GM12878 (cell line): Measurements from ENCODE around the gene CSF1. TPM values are rescaled to one million over a fixed set of nuclear protein-coding genes. Genes with fewer than 3 reads are reported as not detected.

ENCODE experiments used
- ATAC-seq: fragments of 200-7000 bp; cut with Tn5 transposase; 3 replicates; pipeline ENCODE4 v1.9.1; 2020; ENCODE audit warnings: mild to moderate bottlenecking, moderate library complexity
- BruUV-seq: library from RNA; stranded (reverse); fragments of 400-500 nt; replicated peaks from 2 replicates; lab custom pipeline; 2021; lab: Mats Ljungman, UMichigan
- CTCF ChIA-PET: fragments of 300-600 bp; sonication (Branson Sonifier 250); formaldehyde crosslinking; extraction: SDS; loops from one replicate; lab custom pipeline; 2021; ENCODE audit warnings: inconsistent platforms; lab: Yijun Ruan, JAX
- POLR2A ChIA-PET: fragments of 350-600 bp; formaldehyde crosslinking; extraction: SDS; loops from one replicate; lab custom pipeline; 2021; ENCODE audit warnings: inconsistent platforms; lab: Charles Lee
- RAD21 ChIA-PET: fragments of 300-600 bp; sonication (Branson Sonifier 250); formaldehyde crosslinking; loops from one replicate; lab custom pipeline; 2023; ENCODE audit warnings: antibody characterized with exemption; ENCODE audit not compliant: unreplicated experiment; lab: Charles Lee
- SMC1A ChIA-PET: fragments of 300-600 bp; sonication (Branson Sonifier 250); formaldehyde crosslinking; loops from one replicate; lab custom pipeline; 2023; ENCODE audit not compliant: unreplicated experiment, uncharacterized antibody; lab: Charles Lee
- DNase-seq: peaks from one replicate; pipeline ENCODE4 v3.0.0-alpha.2; 2011; ENCODE audit warnings: low read depth, low spot score
- FAIRE-seq: peaks from 3 replicates; lab custom pipeline; 2011; peaks lifted over from hg19 to GRCh38; lab: Jason Lieb, UNC
- H2AFZ ChIP-seq: 2 replicates; pipeline ENCODE4 v1.6.0; 2011; ENCODE audit warnings: low read depth, low read length, control low read depth; ENCODE audit not compliant: control insufficient read depth
- H3K27ac ChIP-seq: 2 replicates; pipeline ENCODE4 v1.5.1; 2011; ENCODE audit warnings: control low read depth; ENCODE audit not compliant: control insufficient read depth, insufficient read depth
- H3K27me3 ChIP-seq, 2 experiments: replicated peaks in 1 of 2; 2 replicates each; pipeline versions ENCODE4 v1.6.0 to v1.6.1; 2011; ENCODE audit warnings: low read length in 1 of 2; ENCODE audit not compliant: control insufficient read depth in 2 of 2, insufficient read depth in 2 of 2
- H3K36me3 ChIP-seq, 2 experiments: 2 replicates each; pipeline ENCODE4 v1.5.1; 2011; ENCODE audit warnings: low read length in 1 of 2; ENCODE audit not compliant: control insufficient read depth in 2 of 2, insufficient read depth in 2 of 2
- H3K4me1 ChIP-seq: 2 replicates; pipeline ENCODE4 v1.6.1; 2011; ENCODE audit warnings: mild to moderate bottlenecking, low read length, moderate library complexity, mixed read lengths; ENCODE audit not compliant: control insufficient read depth, insufficient read depth
- H3K4me2 ChIP-seq: 2 replicates; pipeline ENCODE4 v1.6.0; 2011; ENCODE audit warnings: control low read depth; ENCODE audit not compliant: control insufficient read depth, insufficient read depth
- H3K4me3 ChIP-seq: fragments of 200-600 bp; sonication (generic); 2 replicates; pipeline ENCODE4 v1.5.1; 2016
- H3K79me2 ChIP-seq: 2 replicates; pipeline ENCODE4 v1.6.0; 2011; ENCODE audit warnings: low read length; ENCODE audit not compliant: control insufficient read depth, insufficient read depth
- H3K9ac ChIP-seq: 2 replicates; pipeline ENCODE4 v1.8.0; 2011; ENCODE audit warnings: low read length, control low read depth, mixed read lengths; ENCODE audit not compliant: control insufficient read depth, insufficient read depth
- H3K9me3 ChIP-seq: replicated peaks from 3 replicates; pipeline ENCODE4 v1.5.1; 2011; ENCODE audit warnings: mild to moderate bottlenecking, low read length; ENCODE audit not compliant: control insufficient read depth, insufficient read depth
- H4K20me1 ChIP-seq: 2 replicates; pipeline ENCODE4 v1.6.0; 2011; ENCODE audit not compliant: control insufficient read depth, insufficient read depth
- ATF7 ChIP-seq: fragments of 450-650 bp; IDR thresholded peaks from 2 replicates; pipeline ENCODE4 v1.6.1; 2016; ENCODE audit warnings: low read depth, mild to moderate bottlenecking
- ESRRA ChIP-seq: IDR thresholded peaks from 2 replicates; pipeline ENCODE4 v1.6.1; 2012; ENCODE audit warnings: mild to moderate bottlenecking, low read length, improper control_type of control experiment
- FOXK2 ChIP-seq: fragments of 450-650 bp; IDR thresholded peaks from 2 replicates; pipeline ENCODE4 v1.6.1; 2017; ENCODE audit warnings: mild to moderate bottlenecking, moderate library complexity
- NR2C1 ChIP-seq: fragments of 450-650 bp; IDR thresholded peaks from 2 replicates; pipeline ENCODE4 v1.6.1; 2017; ENCODE audit warnings: antibody characterized with exemption, mild to moderate bottlenecking, moderate library complexity
- NR2C2 ChIP-seq: IDR thresholded peaks from 2 replicates; pipeline ENCODE4 v1.6.1; 2011; ENCODE audit warnings: borderline replicate concordance, low read depth; ENCODE audit not compliant: control insufficient read depth, insufficient read length
- PML ChIP-seq: IDR thresholded peaks from 2 replicates; pipeline ENCODE4 v1.6.1; 2012; ENCODE audit warnings: low read length, inconsistent platforms
- POLR2A ChIP-seq: IDR thresholded peaks from 2 replicates; pipeline ENCODE4 v1.6.1; 2011; ENCODE audit warnings: low read depth, mild to moderate bottlenecking, low read length
- POLR2AphosphoS5 ChIP-seq: IDR thresholded peaks from 2 replicates; pipeline ENCODE4 v1.6.1; 2011; ENCODE audit warnings: mild to moderate bottlenecking, low read length, inconsistent platforms
- SMAD1 ChIP-seq: fragments of 450-650 bp; IDR thresholded peaks from 2 replicates; pipeline ENCODE4 v1.6.1; 2018; ENCODE audit warnings: mild to moderate bottlenecking, low read depth; ENCODE audit not compliant: partially characterized antibody
- TBL1XR1 ChIP-seq: IDR thresholded peaks from 2 replicates; pipeline ENCODE4 v1.6.1; 2012; ENCODE audit warnings: low read depth, low read length, improper control_type of control experiment
- TCF3 ChIP-seq: IDR thresholded peaks from 2 replicates; pipeline ENCODE4 v1.6.1; 2012; ENCODE audit warnings: low read depth, mild to moderate bottlenecking, low read length, borderline replicate concordance; ENCODE audit not compliant: insufficient read depth
- TCF7 ChIP-seq: IDR thresholded peaks from 2 replicates; pipeline ENCODE4 v1.6.1; 2014; ENCODE audit warnings: antibody characterized with exemption, borderline replicate concordance
- ZNF24 ChIP-seq: fragments of 450-650 bp; IDR thresholded peaks from 2 replicates; pipeline ENCODE4 v1.6.1; 2017; ENCODE audit warnings: antibody characterized with exemption, mild to moderate bottlenecking
- ZSCAN29 ChIP-seq: fragments of 450-650 bp; IDR thresholded peaks from 2 replicates; pipeline ENCODE4 v1.6.1; 2017; ENCODE audit warnings: mild to moderate bottlenecking, moderate library complexity
- WGBS: methylation state at CpG from one replicate; pipeline ENCODE4 v1.1.6; 2016; ENCODE audit warnings: low lambda C conversion rate; ENCODE audit not compliant: insufficient replicate concordance, insufficient coverage; ENCODE audit errors: missing lambda C conversion rate; 5-methylcytosine and 5-hydroxymethylcytosine counted together
- in situ Hi-C: fragments of 300-500 bp; cut with MboI; formaldehyde crosslinking; loops from 9 replicates; pipeline ENCODE4 v1.14.3; 2018; ENCODE audit warnings: mixed read lengths
- intact Hi-C: fragments of 100-400 bp; cut with micrococcal nuclease; formaldehyde crosslinking; loops from one replicate; pipeline ENCODE4 v1.14.2; 2022; ENCODE audit not compliant: unreplicated experiment
- polyA plus RNA-seq, 11 experiments: library from polyadenylated mRNA; depleted of rRNA in 4 of 11; unstranded in 6 of 11; stranded (reverse) in 5 of 11; fragments of >200 nt; fragmentation: Nextera tagmentation in 4 of 11; fragmentation: Illumina TruSeq in 1 of 11; extraction: Ambion mirVana in 4 of 11; extraction: Trizol in 1 of 11; gene quantifications; 1 replicate in 1 of 11; 2 replicates in 10 of 11; pipeline versions ENCODE4 v1.2.1 to v1.2.3, GENCODE V29; 2011 to 2016; ENCODE audit warnings: inconsistent platforms in 2 of 11, missing spikeins in 2 of 11, low read depth in 1 of 11
- total RNA-seq, 4 experiments: library from RNA; depleted of rRNA in 3 of 4; stranded (reverse); fragments of >200 nt in 3 of 4; fragmentation: Illumina TruSeq in 1 of 4; extraction: Trizol in 1 of 4; gene quantifications; 2 replicates each; pipeline versions ENCODE4 v1.2.1 to v1.2.3, GENCODE V29; 2013 to 2021
- TF ChIP-seq, protein P1 (sequence below): IDR thresholded peaks from 2 replicates; pipeline ENCODE4 v1.6.1; 2012; ENCODE audit warnings: low read depth, low read length, improper control_type of control experiment
- TF ChIP-seq, protein P2 (sequence below): fragments of 450-650 bp; IDR thresholded peaks from 2 replicates; pipeline ENCODE4 v1.6.1; 2017; ENCODE audit warnings: mild to moderate bottlenecking, low read depth, inconsistent platforms; ENCODE audit not compliant: poor library complexity, severe bottlenecking
- TF ChIP-seq, protein P3 (sequence below): fragments of 450-650 bp; IDR thresholded peaks from 2 replicates; pipeline ENCODE4 v1.6.1; 2017; ENCODE audit warnings: borderline replicate concordance

The CSF1 gene
- total and polyA plus RNA-seq, 10 of the 15 experiments (the other 5 are each of a cell fraction or from before 2014, with no cell fraction given) = 1.2 to 32.4 (median 13.0) TPM

DNA sequence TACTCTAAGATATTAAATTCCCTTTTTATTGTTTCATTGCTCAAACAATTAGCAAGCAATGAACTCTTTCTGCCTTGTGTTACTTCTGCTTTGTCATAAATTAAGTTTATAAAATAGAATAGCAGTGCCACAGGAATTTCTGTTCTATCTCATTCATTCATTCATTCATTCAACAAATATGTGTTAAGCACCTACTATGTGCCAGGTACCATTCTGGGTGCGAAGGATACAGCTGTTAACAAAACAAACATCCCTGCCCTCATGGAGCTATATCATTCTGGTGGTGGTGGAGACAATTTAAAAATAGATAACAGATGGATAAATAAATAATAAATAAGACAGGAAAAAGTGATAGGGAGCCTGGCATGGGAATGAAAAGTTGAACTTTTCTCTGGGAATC is 39.4 kb downstream of the CSF1 start:
- no peak for FAIRE-seq
- CTCF ChIA-PET = no interaction called here
- TF ChIP-seq TBL1XR1 (no peak), ZNF24 (no peak), FOXK2 (no peak), POLR2A (no peak), NR2C1 (no peak)
- POLR2A ChIA-PET = no interaction called here
- SMC1A ChIA-PET = no interaction called here
- no TSS peak for BruUV-seq
- no peak overlapping the region for H2AFZ ChIP-seq
- no peaks in the 10 kb centered on the region for H3K9me3 ChIP-seq
- WGBS = 41% methylated on average over 1 of the region's 1 CpG
- H4K20me1 ChIP-seq = no peaks in the 10 kb centered on the region
- RAD21 ChIA-PET = no interaction called here
- H3K36me3 ChIP-seq = no peaks in the 10 kb centered on the region
- no peak overlapping the region for H3K27ac ChIP-seq
- no peak overlapping the region for H3K9ac ChIP-seq
- no peak for DNase-seq
- in situ Hi-C loops = no loop called here
- no peak overlapping the region for H3K4me2 ChIP-seq
- no peak for ATAC-seq
- intact Hi-C loops = no loop called here
- H3K27me3 ChIP-seq = no peaks in the 10 kb centered on the region
- H3K4me1 ChIP-seq = no peaks in the 10 kb centered on the region
- H3K4me3 ChIP-seq = no peak overlapping the region
- H3K79me2 ChIP-seq = no peaks in the 10 kb centered on the region

DNA sequence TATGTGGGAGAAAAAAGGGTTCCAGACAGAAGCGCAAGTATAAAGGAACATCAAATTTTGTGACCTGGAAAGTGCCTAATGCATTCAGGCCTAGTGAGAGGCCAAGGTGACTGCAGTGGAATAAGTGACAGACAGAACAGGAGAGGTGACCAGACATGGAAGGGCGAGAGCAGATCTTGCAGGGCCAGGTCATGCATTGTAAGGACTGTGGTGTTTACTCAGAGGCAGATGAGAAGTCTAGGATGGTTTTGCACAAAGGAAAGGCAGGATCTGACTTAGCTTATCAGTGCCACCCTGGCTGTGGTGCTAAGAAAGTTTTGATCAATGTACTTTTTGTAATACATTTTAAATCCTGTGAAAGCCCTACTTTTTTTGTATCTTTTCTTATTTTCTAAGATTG is 39.9 kb downstream of the CSF1 start:
- ChIA-PET RAD21 (no interaction called here), POLR2A (no interaction called here), CTCF (no interaction called here), SMC1A (no interaction called here)
- Histone ChIP-seq H3K4me3 (no peak overlapping the region), H3K36me3 (no peaks in the 10 kb centered on the region), H3K27me3 (no peaks in the 10 kb centered on the region), H2AFZ (no peak overlapping the region), H3K4me1 (no peaks in the 10 kb centered on the region), H3K4me2 (no peak overlapping the region), H3K9me3 (no peaks in the 10 kb centered on the region), H3K79me2 (no peaks in the 10 kb centered on the region), H4K20me1 (no peaks in the 10 kb centered on the region), H3K27ac (no peak overlapping the region), H3K9ac (no peak overlapping the region)
- 31% methylated on average over 2 of the region's 2 CpGs for WGBS
- intact Hi-C loops = no loop called here
- in situ Hi-C loops = no loop called here
- ATAC-seq = no peak
- DNase-seq = no peak
- BruUV-seq = no TSS peak
- no peak for FAIRE-seq
- TF ChIP-seq TCF7 (no peak), ATF7 (no peak), ZSCAN29 (no peak), SMAD1 (no peak), ESRRA (no peak), PML (no peak), POLR2AphosphoS5 (no peak), TCF3 (no peak), NR2C2 (no peak)
- TF ChIP-seq, protein P1, sequence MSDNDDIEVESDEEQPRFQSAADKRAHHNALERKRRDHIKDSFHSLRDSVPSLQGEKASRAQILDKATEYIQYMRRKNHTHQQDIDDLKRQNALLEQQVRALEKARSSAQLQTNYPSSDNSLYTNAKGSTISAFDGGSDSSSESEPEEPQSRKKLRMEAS = no peak
- TF ChIP-seq, protein P2, sequence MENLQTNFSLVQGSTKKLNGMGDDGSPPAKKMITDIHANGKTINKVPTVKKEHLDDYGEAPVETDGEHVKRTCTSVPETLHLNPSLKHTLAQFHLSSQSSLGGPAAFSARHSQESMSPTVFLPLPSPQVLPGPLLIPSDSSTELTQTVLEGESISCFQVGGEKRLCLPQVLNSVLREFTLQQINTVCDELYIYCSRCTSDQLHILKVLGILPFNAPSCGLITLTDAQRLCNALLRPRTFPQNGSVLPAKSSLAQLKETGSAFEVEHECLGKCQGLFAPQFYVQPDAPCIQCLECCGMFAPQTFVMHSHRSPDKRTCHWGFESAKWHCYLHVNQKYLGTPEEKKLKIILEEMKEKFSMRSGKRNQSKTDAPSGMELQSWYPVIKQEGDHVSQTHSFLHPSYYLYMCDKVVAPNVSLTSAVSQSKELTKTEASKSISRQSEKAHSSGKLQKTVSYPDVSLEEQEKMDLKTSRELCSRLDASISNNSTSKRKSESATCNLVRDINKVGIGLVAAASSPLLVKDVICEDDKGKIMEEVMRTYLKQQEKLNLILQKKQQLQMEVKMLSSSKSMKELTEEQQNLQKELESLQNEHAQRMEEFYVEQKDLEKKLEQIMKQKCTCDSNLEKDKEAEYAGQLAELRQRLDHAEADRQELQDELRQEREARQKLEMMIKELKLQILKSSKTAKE = no peak
- TF ChIP-seq, protein P3, sequence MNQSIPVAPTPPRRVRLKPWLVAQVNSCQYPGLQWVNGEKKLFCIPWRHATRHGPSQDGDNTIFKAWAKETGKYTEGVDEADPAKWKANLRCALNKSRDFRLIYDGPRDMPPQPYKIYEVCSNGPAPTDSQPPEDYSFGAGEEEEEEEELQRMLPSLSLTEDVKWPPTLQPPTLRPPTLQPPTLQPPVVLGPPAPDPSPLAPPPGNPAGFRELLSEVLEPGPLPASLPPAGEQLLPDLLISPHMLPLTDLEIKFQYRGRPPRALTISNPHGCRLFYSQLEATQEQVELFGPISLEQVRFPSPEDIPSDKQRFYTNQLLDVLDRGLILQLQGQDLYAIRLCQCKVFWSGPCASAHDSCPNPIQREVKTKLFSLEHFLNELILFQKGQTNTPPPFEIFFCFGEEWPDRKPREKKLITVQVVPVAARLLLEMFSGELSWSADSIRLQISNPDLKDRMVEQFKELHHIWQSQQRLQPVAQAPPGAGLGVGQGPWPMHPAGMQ = no peak
